Activated CD4-positive, alpha-beta T cell treated with anti-CD3 and anti-CD28 coated beads for 1 hour (primary cell): Measurements from ENCODE around the gene HTR1B.

Experiments used
- DNase-seq: peaks from one replicate; pipeline ENCODE4 v3.0.0-alpha.2; 2020

HTR1B gene

GRCh38 chr6:77455271-77455670, 8.0 kb downstream of the HTR1B start:
- no peak for DNase-seq

- no peak for DNase-seq
Measured at GRCh38 chr6:77454386-77454785, 8.9 kb downstream of the HTR1B start.

DNA sequence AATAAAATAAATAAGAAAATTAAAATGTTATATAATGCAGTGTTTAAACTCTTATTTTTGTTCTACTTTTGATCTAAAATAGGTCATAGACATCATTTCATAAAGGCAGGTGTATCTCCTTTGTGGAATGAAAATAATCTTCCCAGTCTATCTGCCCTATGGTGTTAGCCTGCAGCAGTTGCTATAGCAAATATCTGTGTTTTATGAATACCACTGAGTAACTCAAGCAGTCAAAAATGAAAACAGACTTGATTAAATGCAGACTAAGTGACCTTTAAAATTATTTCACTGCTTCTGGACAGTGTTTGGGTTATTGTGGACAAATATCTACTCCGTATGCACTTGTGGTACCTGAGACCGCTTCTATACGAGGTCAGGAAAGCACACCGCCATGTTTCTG, 11.8 kb downstream of the HTR1B start:
- DNase-seq: no peak

GRCh38 chr6:77450924-77451323, 12.4 kb downstream of the HTR1B start:
- DNase-seq: no peak

- DNase-seq: no peak
Measured at GRCh38 chr6:77448546-77448945, 14.7 kb downstream of the HTR1B start.

DNA sequence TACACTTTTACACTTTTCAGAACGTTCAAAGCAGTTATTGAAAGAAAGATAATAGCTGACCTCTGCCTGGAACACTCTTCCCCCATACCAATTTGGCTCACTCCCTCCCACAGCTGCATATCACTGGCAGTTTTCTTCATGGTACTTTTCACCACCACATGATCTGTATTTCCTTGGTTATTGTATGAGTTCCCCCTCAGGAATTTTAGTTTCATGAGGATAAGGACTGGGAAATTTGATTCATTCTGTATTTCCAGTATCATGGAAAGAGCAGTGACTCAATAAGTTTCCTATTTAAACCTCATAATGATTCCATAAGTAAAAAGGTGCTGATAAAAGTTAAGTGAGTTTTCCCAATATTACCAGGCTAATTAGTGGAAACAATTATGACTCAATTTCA, 16.0 kb downstream of the HTR1B start:
- no peak for DNase-seq

DNA sequence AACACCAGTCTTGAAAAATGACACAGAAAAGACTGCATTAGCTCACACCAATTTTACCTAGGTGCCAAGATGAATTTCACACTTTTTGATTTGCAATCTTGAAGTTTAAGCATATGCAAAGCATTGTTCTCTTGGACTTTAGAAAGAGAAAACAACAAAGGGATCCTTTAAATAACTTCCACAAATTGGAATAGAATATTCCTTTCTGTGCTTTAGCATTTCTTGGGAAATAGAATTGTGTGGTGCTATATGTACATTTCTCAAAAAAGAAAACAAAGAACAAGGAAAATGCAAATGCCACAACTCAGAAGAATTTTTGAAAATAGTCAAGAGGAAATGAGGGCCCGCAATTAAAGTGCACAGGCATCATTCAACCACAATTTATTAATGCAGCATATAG, 17.0 kb downstream of the HTR1B start:
- no peak for DNase-seq

DNA sequence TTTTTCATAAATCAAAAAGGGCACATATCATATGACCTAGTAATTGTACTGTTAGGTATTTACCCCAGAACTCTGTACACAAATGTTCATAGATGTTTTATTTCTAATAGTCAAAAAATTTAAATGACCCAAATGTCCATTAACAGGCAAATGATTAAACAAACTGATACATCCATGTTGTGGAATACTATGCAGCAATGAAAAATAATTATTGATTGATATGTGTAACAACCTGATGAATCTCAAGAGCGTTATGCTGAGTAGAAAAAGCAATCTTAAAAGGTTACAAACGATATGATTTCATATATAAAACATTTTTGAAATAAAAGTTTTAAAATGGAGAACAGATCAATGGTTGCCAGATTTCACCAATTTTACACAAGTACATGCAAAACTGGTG, 18.1 kb downstream of the HTR1B start:
- no peak for DNase-seq

GRCh38 chr6:77440206-77440976, 22.9 kb downstream of the HTR1B start:
- DNase-seq: no peak

GRCh38 chr6:77433888-77434287, 29.4 kb downstream of the HTR1B start:
- DNase-seq: no peak

GRCh38 chr6:77430504-77430903, 32.8 kb downstream of the HTR1B start:
- no peak for DNase-seq

GRCh38 chr6:77425671-77426070, 37.6 kb downstream of the HTR1B start:
- DNase-seq: no peak

DNA sequence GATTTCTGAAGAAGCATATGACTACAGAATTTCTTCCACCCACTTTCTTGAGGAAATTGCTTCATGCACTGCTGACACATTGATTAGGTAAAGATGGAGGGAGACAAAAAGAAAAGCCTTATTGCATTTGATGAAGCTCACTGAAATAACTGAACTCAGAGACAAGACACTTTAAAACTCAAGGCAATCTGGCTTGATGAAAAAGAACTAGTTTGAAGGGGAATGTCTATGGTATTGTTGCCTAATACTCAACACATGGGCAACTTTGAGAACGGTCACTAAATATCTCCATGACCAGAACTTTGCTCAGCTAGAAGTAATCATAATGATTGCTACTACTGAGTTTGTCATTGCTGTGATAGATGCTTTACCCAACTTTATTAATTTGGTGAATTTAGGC, 38.1 kb downstream of the HTR1B start:
- DNase-seq: no peak

DNA sequence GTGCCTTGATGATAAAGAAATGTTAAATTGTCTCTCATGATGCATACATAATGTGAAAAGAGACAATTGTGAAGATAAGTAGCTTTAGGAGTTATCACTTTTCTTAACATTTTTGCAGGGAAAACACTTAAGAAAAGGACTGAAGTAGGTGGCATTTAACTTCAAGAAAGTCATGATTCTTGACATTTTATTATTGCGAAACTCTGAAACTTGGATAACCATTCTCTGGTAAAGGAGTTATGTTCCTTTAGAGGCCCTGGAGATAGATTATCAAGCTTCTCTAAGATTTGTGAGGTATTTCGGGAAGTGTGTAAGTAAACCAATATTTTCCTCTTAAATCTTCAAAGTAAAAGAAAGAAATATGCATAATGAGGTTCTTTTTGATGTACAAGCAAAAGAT, 38.5 kb downstream of the HTR1B start:
- no peak for DNase-seq

- DNase-seq: no peak
Measured at GRCh38 chr6:77416839-77417238, 46.5 kb downstream of the HTR1B start.

GRCh38 chr6:77415706-77416105, 47.6 kb downstream of the HTR1B start:
- no peak for DNase-seq
